PC-3 (cell line): ENCODE results near the gene CAPN5. TPM values are rescaled to one million over a fixed set of nuclear protein-coding genes. Genes with fewer than 3 reads are reported as not detected.
A peak's percentile ranks its signal among the peaks of the same experiment; 100 is the strongest.

ENCODE experiments used
- ATAC-seq: fragments of 200-7000 bp; cut with Tn5 transposase; 2 replicates; pipeline ENCODE4 v1.9.1; 2020; ENCODE audit warnings: mild to moderate bottlenecking, moderate library complexity
- BruUV-seq: library from RNA; stranded (reverse); fragments of 400-500 nt; replicated peaks from 2 replicates; lab custom pipeline; 2021; lab: Mats Ljungman, UMichigan
- CTCF ChIA-PET: fragments of 300-600 bp; sonication (Branson Sonifier 250); formaldehyde crosslinking; loops from one replicate; lab custom pipeline; 2022; ENCODE audit warnings: antibody characterized with exemption; lab: Charles Lee
- POLR2A ChIA-PET: fragments of 300-600 bp; sonication (Branson Sonifier 250); formaldehyde crosslinking; loops from one replicate; lab custom pipeline; 2022; ENCODE audit warnings: antibody characterized with exemption; ENCODE audit not compliant: unreplicated experiment; lab: Charles Lee
- DNase-seq: peaks from one replicate; pipeline ENCODE4 v3.0.0-alpha.2; 2015
- H2AFZ ChIP-seq: fragments of 300-600 bp; sonication (generic); 2 replicates; pipeline ENCODE4 v1.6.0; 2016; ENCODE audit warnings: antibody characterized with exemption, low read length
- H3F3A ChIP-seq: fragments of 300-600 bp; sonication (generic); one replicate; pipeline ENCODE4 v1.6.0; 2017; ENCODE audit warnings: antibody characterized with exemption, low read length, control low read depth, mild to moderate bottlenecking; ENCODE audit not compliant: unreplicated experiment
- H3K27ac ChIP-seq: fragments of 300-600 bp; sonication (generic); 2 replicates; pipeline ENCODE4 v1.5.1; 2016; ENCODE audit warnings: mild to moderate bottlenecking, low read length
- H3K27me3 ChIP-seq: fragments of 300-600 bp; sonication (generic); 2 replicates; pipeline ENCODE4 v1.6.1; 2016; ENCODE audit warnings: low read length, mixed read lengths
- H3K36me3 ChIP-seq: fragments of 300-600 bp; sonication (generic); 2 replicates; pipeline ENCODE4 v1.6.1; 2016; ENCODE audit warnings: low read depth, mixed run types, low read length, mixed read lengths
- H3K4me1 ChIP-seq: fragments of 300-600 bp; sonication (generic); 2 replicates; pipeline ENCODE4 v1.5.1; 2016; ENCODE audit warnings: low read length; ENCODE audit not compliant: insufficient read depth
- H3K4me2 ChIP-seq: fragments of 300-600 bp; sonication (generic); 2 replicates; pipeline ENCODE4 v1.6.0; 2016; ENCODE audit warnings: low read length
- H3K4me3 ChIP-seq: fragments of 300-600 bp; sonication (generic); 2 replicates; pipeline ENCODE4 v1.5.1; 2016; ENCODE audit warnings: mild to moderate bottlenecking, low read length, mixed read lengths
- H3K79me2 ChIP-seq: fragments of 300-600 bp; sonication (generic); 2 replicates; pipeline ENCODE4 v1.6.1; 2017; ENCODE audit warnings: low read length, mixed read lengths
- H3K9ac ChIP-seq: fragments of 300-600 bp; sonication (generic); 2 replicates; pipeline ENCODE4 v1.6.0; 2016; ENCODE audit warnings: mild to moderate bottlenecking, low read length
- H3K9me2 ChIP-seq: fragments of 300-600 bp; sonication (generic); replicated peaks from 2 replicates; pipeline ENCODE4 v1.6.1; 2016; ENCODE audit warnings: mixed run types, low read length, mixed read lengths
- H3K9me3 ChIP-seq: fragments of 300-600 bp; sonication (generic); 2 replicates; pipeline ENCODE4 v1.6.1; 2016; ENCODE audit warnings: low read length, mixed read lengths
- H4K20me1 ChIP-seq: fragments of 300-600 bp; sonication (generic); 2 replicates; pipeline ENCODE4 v1.6.1; 2016; ENCODE audit warnings: low read length, mixed read lengths
- CTCF ChIP-seq: fragments of 300-600 bp; sonication (generic); conservative IDR thresholded peaks from 2 replicates; pipeline ENCODE4 v1.5.1; 2017; ENCODE audit warnings: antibody characterized with exemption, low read depth, mild to moderate bottlenecking, low read length
- EZH2 ChIP-seq: fragments of 300-600 bp; sonication (generic); IDR thresholded peaks from one replicate; pipeline ENCODE4 v1.6.1; 2017; ENCODE audit warnings: antibody characterized with exemption, mild to moderate bottlenecking, low read length; ENCODE audit not compliant: unreplicated experiment
- EZH2phosphoT487 ChIP-seq: fragments of 300-600 bp; sonication (generic); IDR thresholded peaks from 2 replicates; pipeline ENCODE4 v1.6.1; 2018; ENCODE audit warnings: mild to moderate bottlenecking, antibody characterized with exemption, low read length, borderline replicate concordance
- intact Hi-C: fragments of 100-400 bp; cut with micrococcal nuclease; formaldehyde crosslinking; loops from 2 replicates; pipeline ENCODE4 v1.9.0; 2023
- total RNA-seq: library from RNA; depleted of rRNA; stranded (reverse); fragments of >200 nt; gene quantifications from 2 replicates; pipeline ENCODE4 v1.2.3, GENCODE V29; 2014

Gene CAPN5
- total RNA-seq, 1 experiment from 2014 or later, result 6.3 TPM

GRCh38 chr11:77064648-77065217, 2.0 kb upstream of the CAPN5 start:
- no peak overlapping the region for H3K4me3 ChIP-seq
- no peak overlapping the region for H3K27ac ChIP-seq
- H3K9ac ChIP-seq, result no peak overlapping the region
- no peaks in the 10 kb centered on the region for H3K27me3 ChIP-seq
- no peaks in the 10 kb centered on the region for H3K79me2 ChIP-seq
- no peaks in the 10 kb centered on the region for H4K20me1 ChIP-seq
- no peak overlapping the region for H3K4me2 ChIP-seq
- CTCF ChIA-PET, result no interaction called here
- no TSS peak for BruUV-seq
- TF ChIP-seq EZH2 (no peak), EZH2phosphoT487 (no peak), CTCF (no peak)
- no peak overlapping the region for H2AFZ ChIP-seq
- no peaks in the 10 kb centered on the region for H3K9me3 ChIP-seq
- H3K9me2 ChIP-seq, result no peaks in the 10 kb centered on the region
- peaks cover 13% of the 10 kb centered on the region for H3K4me1 ChIP-seq
- no peaks in the 10 kb centered on the region for H3K36me3 ChIP-seq
- POLR2A ChIA-PET, result no interaction called here
- DNase-seq (no peak), ATAC-seq (no peak)
- intact Hi-C loops, result no loop called here
- no peaks in the 10 kb centered on the region for H3F3A ChIP-seq

- ATAC-seq (no peak), DNase-seq (no peak)
- POLR2A ChIA-PET, result no interaction called here
- H3K79me2 ChIP-seq, result no peaks in the 10 kb centered on the region
- peak overlapping the region; percentile 97 for H2AFZ ChIP-seq
- H3K4me1 ChIP-seq, result peaks cover 13% of the 10 kb centered on the region
- no peak for TF ChIP-seq EZH2
- no peak for TF ChIP-seq CTCF
- no peak for TF ChIP-seq EZH2phosphoT487
- H3K9ac ChIP-seq, result peak overlapping the region; percentile 61; the same call in 1 of the 2 replicates
- H3K27me3 ChIP-seq, result no peaks in the 10 kb centered on the region
- BruUV-seq, result TSS peak; percentile 85
- CTCF ChIA-PET, result interaction anchor here (0.9 kb wide), 1 partner anchor 25 kb away, joined by 4 read pairs; no protein-coding TSS in a partner anchor
- H3K4me2 ChIP-seq, result peak overlapping the region; percentile 95
- H3K9me3 ChIP-seq, result no peaks in the 10 kb centered on the region
- H4K20me1 ChIP-seq, result no peaks in the 10 kb centered on the region
- no peaks in the 10 kb centered on the region for H3F3A ChIP-seq
- H3K4me3 ChIP-seq, result peak overlapping the region; percentile 77
- no peaks in the 10 kb centered on the region for H3K9me2 ChIP-seq
- H3K27ac ChIP-seq, result no peak overlapping the region
- intact Hi-C loops, result loop anchor here (2.0 kb wide), 2 partner anchors 25 to 39 kb away; no protein-coding TSS in a partner anchor
- no peaks in the 10 kb centered on the region for H3K36me3 ChIP-seq
Measured at GRCh38 chr11:77065878-77066228, 918 bp upstream of the CAPN5 start.

GRCh38 chr11:77067861-77068443, 1.2 kb downstream of the CAPN5 start:
- POLR2A ChIA-PET, result no interaction called here
- Histone ChIP-seq H3K4me1 (peaks cover 26% of the 10 kb centered on the region), H3K36me3 (no peaks in the 10 kb centered on the region), H3K79me2 (no peaks in the 10 kb centered on the region), H3K27me3 (no peaks in the 10 kb centered on the region), H3K27ac (no peak overlapping the region), H3K9ac (no peak overlapping the region), H3F3A (no peaks in the 10 kb centered on the region), H3K9me3 (no peaks in the 10 kb centered on the region), H2AFZ (no peak overlapping the region), H3K4me3 (peak overlapping the region; percentile 77; the same call in 1 of the 2 replicates), H3K4me2 (peak overlapping the region; percentile 95), H3K9me2 (no peaks in the 10 kb centered on the region), H4K20me1 (no peaks in the 10 kb centered on the region)
- TF ChIP-seq CTCF (no peak), EZH2 (no peak), EZH2phosphoT487 (no peak)
- no TSS peak for BruUV-seq
- DNase-seq (no peak), ATAC-seq (no peak)
- CTCF ChIA-PET, result no interaction called here
- intact Hi-C loops, result loop anchor here (2.0 kb wide), 2 partner anchors 23 to 41 kb away; no protein-coding TSS in a partner anchor
